Adrenal gland (tissue), 12 donors: Measurements from ENCODE around the gene SLC28A1. TPM values are rescaled to one million over a fixed set of nuclear protein-coding genes. Genes with fewer than 3 reads are reported as not detected.

Source experiments
- DNase-seq, 7 donors: peaks; one replicate each; pipeline ENCODE4 v3.0.0-alpha.2; 2019 to 2020
- H3K27ac ChIP-seq, 5 donors: fragments of 200-600 bp; sonication (generic) in 4 of 5; 1 replicate in 3 of 5; 2 replicates in 2 of 5; pipeline versions ENCODE4 v1.5.1 to v1.8.0; 2016 to 2020; ENCODE audit warnings: mild to moderate bottlenecking in 1 of 5
- H3K27me3 ChIP-seq: fragments of 200-600 bp; 2 replicates; pipeline ENCODE4 v1.8.0; 2021
- H3K36me3 ChIP-seq, 2 donors: fragments of 200-600 bp; replicated peaks in 1 of 2; 1 replicate in 1 of 2; 2 replicates in 1 of 2; pipeline versions ENCODE4 v1.5.1 to v1.8.0; 2018 to 2022
- H3K4me1 ChIP-seq, 2 donors: fragments of 200-600 bp; replicated peaks in 1 of 2; 1 replicate in 1 of 2; 2 replicates in 1 of 2; pipeline versions ENCODE4 v1.5.1 to v1.8.0; 2018 to 2021
- H3K4me3 ChIP-seq, 4 donors: fragments of 200-600 bp; sonication (generic) in 3 of 4; one replicate each; pipeline ENCODE4 v1.5.1; 2016 to 2018
- H3K9me3 ChIP-seq, 3 donors: fragments of 200-600 bp; sonication (generic) in 1 of 3; replicated peaks in 1 of 3; 1 replicate in 2 of 3; 2 replicates in 1 of 3; pipeline versions ENCODE4 v1.5.1 to v1.8.0; 2016 to 2021
- CTCF ChIP-seq, 6 experiments: fragments of 450-650 bp in 4 of 6; fragments of 200-600 bp in 2 of 6; sonication (generic) in 1 of 6; IDR thresholded peaks; 1 replicate in 5 of 6; 2 replicates in 1 of 6; pipeline versions ENCODE4 v1.5.1 to v1.8.0; 2016 to 2021; ENCODE audit warnings: antibody characterized with exemption in 6 of 6, mild to moderate bottlenecking in 2 of 6, moderate library complexity in 1 of 6
- POLR2A ChIP-seq, 2 donors: fragments of 450-650 bp; IDR thresholded peaks; one replicate each; pipeline ENCODE4 v1.6.1; 2017; ENCODE audit warnings: antibody characterized with exemption in 2 of 2, mild to moderate bottlenecking in 2 of 2, moderate library complexity in 1 of 2
- WGBS, 4 donors: extraction: QIAGEN DNeasy Blood & Tissue Kit in 2 of 4; methylation state at CpG; one replicate each; pipeline versions ENCODE4 v1.1.5 to v1.1.7; 2013 to 2017; 5-methylcytosine and 5-hydroxymethylcytosine counted together
- intact Hi-C, 2 donors: fragments of 100-400 bp; cut with DNase I; formaldehyde crosslinking; loops; one replicate each; pipeline versions ENCODE4 v1.14.1 to v1.15.0; 2022 to 2023
- polyA plus RNA-seq, 3 donors: library from polyadenylated mRNA; stranded (reverse); fragments of 200-250 nt in 2 of 3; fragments of 350-450 nt in 1 of 3; fragmentation: Illumina TruSeq in 1 of 3; extraction: RNeasy Lipid Tissue Mini Kit (QIAGEN cat#74804) in 1 of 3; gene quantifications; one replicate each; pipeline ENCODE4 v1.2.3, GENCODE V29; 2013 to 2014
- total RNA-seq, 9 donors: library from RNA; depleted of rRNA in 4 of 9; stranded (reverse); fragments of >200 nt in 4 of 9; fragments of 120-200 nt in 1 of 9; fragmentation: NEBNext Ultra II Directional in 1 of 9; extraction: Animal tissue kit (Norgen Biotek cat#: 25700) in 1 of 9; gene quantifications; one replicate each; pipeline versions ENCODE4 v1.1.0 to v1.2.4, GENCODE V29; 2013 to 2023
- donor health status: healthy with polysubstance abuse.
- donor health status: Bipolar disorder and iron deficiency.
- donor health status: DM: yes; HTN: yes; CAD: no.
- donor health status: DM: no; HTN: no; CAD: no.
- donor health status: DM: no; HTN: no; CAD: no.
- donor health status: DM: yes; HTN: yes; CAD: no.

SLC28A1 gene
- total and polyA plus RNA-seq, 12 donors, result 0.03 to 0.19 (median 0.11) TPM; not detected in 4

- intact Hi-C loops, result no loop called here
- TF ChIP-seq POLR2A (IDR thresholded peaks at IDR 0.05) (no peak), CTCF (IDR thresholded peaks at IDR 0.05) (no peak)
- Histone ChIP-seq H3K27ac (no peak overlapping the region), H3K27me3 (no peaks in the 10 kb centered on the region), H3K4me3 (no peak overlapping the region), H3K4me1 (no peaks in the 10 kb centered on the region), H3K9me3 (peaks cover 0 to 7% (median 0%) of the 10 kb centered on the region in 3 donors), H3K36me3 (peaks cover 0 to 6% of the 10 kb centered on the region in 2 donors)
- no peak for DNase-seq
- 95 to 99% (median 96%) methylated on average over 5 of the region's 5 CpGs for WGBS, 4 donors
These were observed 32.2 kb upstream of the SLC28A1 start for GRCh38 chr15:84852212-84852611.

DNA sequence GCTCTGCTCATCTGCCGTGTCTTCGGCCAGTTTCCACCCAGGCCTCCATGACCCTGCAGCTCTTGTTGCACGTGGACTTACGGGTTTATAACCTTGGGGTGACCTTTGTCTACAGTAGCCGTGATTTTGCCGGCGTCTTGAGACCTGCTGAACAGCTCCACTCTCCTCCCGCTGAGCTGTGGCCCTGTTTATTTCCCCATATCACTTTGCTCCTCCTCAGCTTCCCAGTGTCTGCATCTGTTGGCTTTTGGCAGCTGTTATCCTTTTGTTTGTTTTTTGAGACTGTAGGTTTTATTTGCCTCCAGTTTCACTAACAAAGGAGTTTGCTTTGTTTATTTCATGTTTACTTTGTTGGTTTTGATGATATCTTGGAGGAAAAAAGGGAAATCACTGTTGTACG, 29.3 kb upstream of the SLC28A1 start:
- no peak overlapping the region for H3K4me3 ChIP-seq
- no peaks in the 10 kb centered on the region for H3K9me3 ChIP-seq
- no peaks in the 10 kb centered on the region for H3K4me1 ChIP-seq
- DNase-seq, result no peak
- intact Hi-C loops, result no loop called here
- H3K27me3 ChIP-seq, result no peaks in the 10 kb centered on the region
- no peak overlapping the region for H3K27ac ChIP-seq
- 76 to 85% (median 76%) methylated on average over 9 of the region's 9 CpGs for WGBS, 4 donors
- H3K36me3 ChIP-seq, result peaks cover 0 to 20% of the 10 kb centered on the region in 2 donors
- TF ChIP-seq POLR2A (IDR thresholded peaks at IDR 0.05), result no peak
- TF ChIP-seq CTCF (IDR thresholded peaks at IDR 0.05), result no peak

DNA sequence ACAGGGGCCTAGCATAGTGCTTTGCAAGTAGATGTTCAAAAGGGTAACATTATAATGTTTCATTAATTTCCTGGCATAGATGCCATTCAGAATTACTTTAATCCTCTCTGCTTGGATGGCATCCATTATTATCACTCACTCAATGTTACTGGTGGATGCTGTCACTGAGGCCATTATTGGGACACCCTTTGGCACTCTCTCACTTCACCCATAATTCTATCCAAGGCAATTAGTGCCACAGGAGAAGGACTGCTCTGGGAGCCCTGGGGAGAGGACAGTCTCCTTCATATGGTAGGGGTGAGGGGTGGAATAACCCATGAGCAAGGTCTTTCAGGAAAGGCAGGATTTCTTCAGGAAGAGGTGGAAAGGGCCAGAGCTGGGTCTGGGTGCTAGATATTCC, 28.7 kb upstream of the SLC28A1 start:
- H3K4me3 ChIP-seq, result no peak overlapping the region
- TF ChIP-seq POLR2A (IDR thresholded peaks at IDR 0.05), result no peak
- TF ChIP-seq CTCF (IDR thresholded peaks at IDR 0.05), result no peak
- no peaks in the 10 kb centered on the region for H3K4me1 ChIP-seq
- H3K27me3 ChIP-seq, result no peaks in the 10 kb centered on the region
- no peak for DNase-seq
- intact Hi-C loops, result no loop called here
- no peak overlapping the region for H3K27ac ChIP-seq
- no peaks in the 10 kb centered on the region for H3K9me3 ChIP-seq
- peaks cover 0 to 20% of the 10 kb centered on the region in 2 donors for H3K36me3 ChIP-seq

DNA sequence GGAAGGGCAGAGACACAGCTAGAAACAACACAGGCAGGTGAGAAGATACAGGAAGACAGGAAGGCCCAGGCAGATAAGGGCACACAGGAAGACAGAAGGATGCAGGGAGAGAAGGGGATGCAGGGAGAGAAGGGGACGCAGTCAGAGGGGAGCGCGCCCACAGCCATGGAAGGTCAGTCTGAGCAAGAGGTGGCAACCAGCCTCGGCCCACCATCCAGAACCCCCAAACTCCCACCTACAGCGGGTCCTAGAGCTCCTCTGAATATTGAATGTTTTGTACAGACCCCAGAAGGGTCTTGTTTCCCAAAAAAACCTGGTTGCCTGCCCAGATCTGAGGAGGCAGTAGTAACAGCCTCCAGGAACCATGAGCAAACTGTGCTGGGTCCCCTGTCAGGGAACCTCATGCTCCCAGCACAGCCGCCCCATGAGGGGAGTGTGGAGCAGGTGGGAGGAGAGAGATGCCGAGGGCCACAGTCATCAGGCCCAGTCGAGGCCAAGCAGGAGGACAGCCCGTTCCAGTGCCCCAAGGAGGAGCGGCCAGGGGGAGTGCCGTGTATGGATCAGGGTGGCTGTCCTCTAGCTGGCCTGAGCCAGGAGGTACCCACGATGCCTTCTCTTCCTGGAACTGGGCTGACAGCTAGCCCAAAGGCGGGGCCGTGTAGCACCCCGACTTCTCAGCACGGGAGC, 27.6 kb upstream of the SLC28A1 start:
- intact Hi-C loops, result no loop called here
- no peak for TF ChIP-seq POLR2A (IDR thresholded peaks at IDR 0.05)
- TF ChIP-seq CTCF (IDR thresholded peaks at IDR 0.05), result no peak
- H3K27me3 ChIP-seq, result no peaks in the 10 kb centered on the region
- H3K9me3 ChIP-seq, result no peaks in the 10 kb centered on the region
- DNase-seq, result no peak
- H3K4me1 ChIP-seq, result no peaks in the 10 kb centered on the region
- WGBS, 4 donors, result 91 to 96% (median 95%) methylated on average over 11 to 16 of the region's 16 CpGs
- H3K4me3 ChIP-seq, result no peak overlapping the region
- peaks cover 0 to 20% of the 10 kb centered on the region in 2 donors for H3K36me3 ChIP-seq
- H3K27ac ChIP-seq, result no peak overlapping the region
